Measurements from ENCODE around the gene ABCE1. TPM values are rescaled to one million over a fixed set of nuclear protein-coding genes. Genes with fewer than 3 reads are reported as not detected.

ABCE1 gene
- 32.5 TPM for total RNA-seq
- long read RNA-seq, transcript ABCE1-201 (18 exons, 3,921 nt): major isoform, 49 of 59 reads
- long read RNA-seq, partial matches to known transcripts: 2 of 59 reads
- long read RNA-seq, other reads (novel, unspliced or antisense): 8 of 59 reads

GRCh38 chr4:145097821-145098674 lies at the start of gene ABCE1, which contains the start of gene ANAPC10:
TSS of gene ABCE1 (plus strand) at chr4:145098311. CDS start at chr4:145104413, 6,102 bp downstream.
TSS of gene ANAPC10 (minus strand) at chr4:145098196. CDS start at chr4:145096099, 2,097 bp downstream.
- intact Hi-C loops (cut with DNase I): no loop called here
- DNase-seq (peak; percentile 96), ATAC-seq (ENCODE audit: poor library complexity) (peak; percentile 99)

DNA sequence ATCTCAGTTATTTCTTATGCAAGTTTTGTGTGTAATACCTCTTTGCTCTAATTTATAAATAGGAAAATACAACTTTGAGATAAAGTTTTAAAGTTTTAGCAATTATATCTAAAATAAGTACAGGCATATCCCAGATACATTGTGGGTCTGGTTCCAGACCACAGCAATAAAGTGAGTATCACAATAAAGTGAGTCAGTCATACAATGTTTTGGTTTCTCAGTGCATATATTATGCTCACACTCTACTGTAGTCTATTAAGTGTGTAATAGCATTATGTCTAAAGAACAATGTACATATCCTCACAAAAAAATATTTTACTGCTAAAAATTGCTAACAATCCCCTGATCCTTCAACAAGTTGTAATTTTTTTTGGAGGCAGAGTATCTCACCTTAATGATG lies 49.3 kb upstream of the ABCE1 start:
- no peak for ATAC-seq (ENCODE audit: poor library complexity)
- DNase-seq: no peak
- intact Hi-C loops (cut with DNase I): no loop called here

- ATAC-seq (ENCODE audit: poor library complexity): no peak
- no peak for DNase-seq
- intact Hi-C loops (cut with DNase I): no loop called here
Measured at GRCh38 chr4:145049241-145049640, 48.9 kb upstream of the ABCE1 start.

- ATAC-seq (ENCODE audit: poor library complexity) (no peak), DNase-seq (no peak)
- intact Hi-C loops (cut with DNase I): no loop called here
Measured at GRCh38 chr4:145055533-145056257, 42.4 kb upstream of the ABCE1 start.

DNA sequence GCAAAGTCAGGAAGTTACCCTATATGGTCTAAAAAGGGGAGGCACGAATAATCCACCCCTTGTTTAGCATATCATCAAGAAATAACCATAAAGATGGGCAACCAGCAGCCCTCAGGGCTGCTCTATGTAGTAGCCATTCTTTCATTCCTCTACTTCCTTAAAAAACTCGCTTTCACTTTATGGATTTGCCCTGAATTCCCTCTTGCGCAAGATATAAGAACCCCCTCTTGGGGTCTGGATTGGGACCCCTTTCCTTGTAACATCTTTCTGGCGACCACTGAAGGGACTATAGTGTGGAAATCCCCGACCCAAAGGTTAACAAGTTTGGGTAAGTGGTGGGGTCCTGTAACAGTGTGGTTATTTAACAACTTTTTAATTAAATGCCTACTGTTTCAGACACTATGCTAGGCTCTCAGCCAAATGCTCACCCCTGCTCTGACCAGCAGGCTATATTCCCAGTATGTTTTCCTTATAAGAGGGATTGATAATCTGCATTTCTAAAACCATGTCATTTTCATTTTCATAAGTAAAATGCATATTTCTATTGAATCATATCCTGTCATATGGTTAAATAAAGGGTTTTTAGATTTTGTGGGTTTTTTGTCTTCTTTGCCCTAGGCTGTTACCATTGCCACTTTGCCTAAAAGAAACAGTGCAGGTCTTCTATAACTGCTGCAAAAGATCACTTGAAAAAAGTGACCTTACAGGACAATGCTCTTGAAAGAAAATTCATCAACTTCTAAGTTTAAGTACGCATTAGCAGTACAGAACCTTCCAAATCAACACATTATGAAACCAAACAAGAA lies 41.6 kb upstream of the ABCE1 start:
- DNase-seq (no peak), ATAC-seq (ENCODE audit: poor library complexity) (no peak)
- intact Hi-C loops (cut with DNase I): no loop called here

- DNase-seq (no peak), ATAC-seq (ENCODE audit: poor library complexity) (no peak)
- intact Hi-C loops (cut with DNase I): no loop called here
Measured at GRCh38 chr4:145058256-145058655, 39.9 kb upstream of the ABCE1 start.

DNA sequence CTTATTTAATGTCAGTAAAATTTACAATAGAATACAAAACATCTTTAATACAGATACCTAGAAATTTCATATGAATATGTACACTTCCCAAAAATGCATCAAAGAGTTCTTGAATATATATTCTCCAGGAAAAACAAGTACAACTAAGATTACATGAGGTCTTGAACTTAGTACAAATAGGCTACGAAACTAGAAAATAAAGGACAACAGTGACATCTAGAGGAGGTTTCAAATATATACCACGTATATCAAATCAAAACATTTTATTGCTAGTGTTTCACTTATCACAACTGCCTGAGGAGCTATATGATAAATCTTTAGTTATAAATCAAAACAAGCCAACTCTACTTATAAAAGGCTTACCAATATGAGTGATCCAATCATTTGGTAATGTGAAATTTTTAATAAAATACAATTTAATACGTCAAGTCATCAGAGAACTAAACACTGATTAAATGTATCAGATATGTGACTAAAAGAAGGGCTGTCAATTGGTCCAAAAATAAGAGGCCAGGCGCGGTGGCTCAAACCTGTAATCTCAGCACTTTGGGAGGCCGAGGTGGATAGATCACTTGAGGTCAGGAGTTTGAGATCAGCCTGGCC lies 36.7 kb upstream of the ABCE1 start:
- intact Hi-C loops (cut with DNase I): no loop called here

DNA sequence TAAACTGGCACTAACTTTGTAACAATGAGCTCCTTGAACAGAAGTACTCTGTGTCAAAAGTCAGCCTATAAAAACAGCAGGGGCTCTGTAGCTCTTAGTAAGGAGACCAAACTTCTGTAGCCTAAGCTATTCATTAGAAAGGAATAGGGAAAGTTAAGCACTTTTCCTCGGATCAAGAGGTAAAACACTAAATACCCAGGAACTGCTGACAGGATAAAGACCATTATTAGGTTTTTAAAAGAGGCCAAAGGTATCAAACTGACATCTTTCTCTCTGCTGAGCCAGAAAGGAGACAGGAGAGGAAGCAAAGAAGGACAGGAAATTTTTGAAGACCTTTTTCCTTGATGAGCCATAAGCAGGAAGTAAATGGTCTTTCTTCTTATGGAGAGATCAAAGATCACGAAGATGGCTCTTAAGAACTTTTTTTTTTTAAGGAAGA lies 32.0 kb upstream of the ABCE1 start:
- ATAC-seq (ENCODE audit: poor library complexity): no peak
- intact Hi-C loops (cut with DNase I): loop anchor here (5.0 kb wide), 1 partner anchor 889 kb away; no protein-coding TSS in a partner anchor
- DNase-seq: no peak

More for the DNA sequence above, 36.7 kb upstream of the ABCE1 start:
- peak; percentile 71 for ATAC-seq (ENCODE audit: poor library complexity)
- DNase-seq: no peak

- no peak for DNase-seq
- intact Hi-C loops (cut with DNase I): loop anchor here (5.0 kb wide), 1 partner anchor 892 kb away; no protein-coding TSS in a partner anchor
- ATAC-seq (ENCODE audit: poor library complexity): no peak
Measured at GRCh38 chr4:145069361-145069760, 28.8 kb upstream of the ABCE1 start.

DNA sequence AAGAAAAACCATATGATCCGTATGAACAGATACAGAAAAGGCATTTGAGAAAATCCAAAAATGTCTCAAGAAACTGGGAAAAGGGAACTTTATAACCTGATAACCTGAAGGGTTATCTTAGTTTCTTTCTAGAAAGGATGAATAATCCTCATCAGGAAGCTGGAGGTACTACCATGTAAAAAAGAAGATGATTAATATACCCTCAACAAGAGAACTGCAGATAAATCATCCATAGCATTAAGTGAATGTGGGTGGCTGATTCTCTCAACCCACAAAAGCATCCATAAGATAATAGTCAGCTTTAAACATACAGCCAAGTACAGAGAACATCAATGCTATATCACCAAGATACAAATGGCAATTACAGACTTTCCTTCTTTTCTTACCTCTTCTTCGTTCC lies 26.6 kb upstream of the ABCE1 start:
- ATAC-seq (ENCODE audit: poor library complexity) (no peak), DNase-seq (no peak)
- intact Hi-C loops (cut with DNase I): no loop called here

- intact Hi-C loops (cut with DNase I): no loop called here
- DNase-seq: no peak
- ATAC-seq (ENCODE audit: poor library complexity): no peak
Measured at GRCh38 chr4:145075742-145076468, 22.2 kb upstream of the ABCE1 start.

- ATAC-seq (ENCODE audit: poor library complexity) (no peak), DNase-seq (no peak)
- intact Hi-C loops (cut with DNase I): no loop called here
Measured at GRCh38 chr4:145076469-145076855, 21.6 kb upstream of the ABCE1 start.

DNA sequence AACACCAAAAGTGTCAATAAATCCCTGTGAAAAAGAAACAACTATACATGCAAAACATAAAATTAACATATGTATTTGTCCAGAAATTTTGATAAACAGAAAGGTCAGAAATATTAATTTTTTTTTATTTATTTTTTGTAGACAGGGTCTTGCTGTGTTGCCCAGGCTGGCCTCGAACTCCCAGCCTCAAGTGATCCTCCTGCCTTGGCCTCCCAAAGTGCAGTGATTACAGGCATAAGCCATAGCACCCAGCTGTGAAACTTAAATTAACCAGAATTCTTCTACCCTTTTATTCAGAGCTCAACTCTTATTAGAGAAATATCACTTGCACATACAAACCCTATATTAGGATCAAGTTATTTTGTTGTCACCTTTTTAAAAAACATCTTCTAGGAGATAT lies 16.4 kb upstream of the ABCE1 start:
- DNase-seq (no peak), ATAC-seq (ENCODE audit: poor library complexity) (no peak)
- intact Hi-C loops (cut with DNase I): no loop called here

DNA sequence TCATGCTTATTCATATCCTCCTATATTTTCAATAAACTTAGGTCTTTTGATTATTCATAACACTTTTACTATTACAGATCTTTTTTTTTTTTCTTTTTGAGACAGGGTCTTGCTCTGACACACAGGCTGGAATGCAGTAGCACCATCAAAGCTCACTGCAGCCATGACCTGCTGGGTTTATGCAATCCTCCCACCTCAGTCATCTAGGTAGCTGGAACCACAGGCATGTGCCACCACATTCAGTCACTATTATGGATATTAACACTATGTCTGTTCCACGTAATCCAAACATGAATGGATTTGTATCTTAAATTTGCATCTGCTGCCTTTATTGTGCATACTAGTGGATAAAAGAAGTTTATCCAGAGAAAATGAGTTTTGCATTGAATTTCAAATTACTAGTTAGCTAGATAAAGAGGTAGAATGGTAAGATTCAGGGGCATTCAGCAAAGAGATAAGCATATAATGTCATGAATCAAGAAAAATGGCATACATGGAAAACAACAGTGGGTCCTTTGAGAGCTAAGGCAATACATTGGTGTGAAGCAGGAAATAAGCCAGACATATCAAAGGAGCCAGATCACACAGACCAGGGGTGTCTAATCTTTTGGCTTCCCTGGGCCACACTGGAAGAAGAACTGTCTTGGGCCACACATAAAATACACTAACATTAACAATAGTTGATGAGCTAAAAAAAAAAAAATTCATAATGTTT lies 14.1 kb upstream of the ABCE1 start:
- ATAC-seq (ENCODE audit: poor library complexity) (no peak), DNase-seq (no peak)
- intact Hi-C loops (cut with DNase I): no loop called here

DNA sequence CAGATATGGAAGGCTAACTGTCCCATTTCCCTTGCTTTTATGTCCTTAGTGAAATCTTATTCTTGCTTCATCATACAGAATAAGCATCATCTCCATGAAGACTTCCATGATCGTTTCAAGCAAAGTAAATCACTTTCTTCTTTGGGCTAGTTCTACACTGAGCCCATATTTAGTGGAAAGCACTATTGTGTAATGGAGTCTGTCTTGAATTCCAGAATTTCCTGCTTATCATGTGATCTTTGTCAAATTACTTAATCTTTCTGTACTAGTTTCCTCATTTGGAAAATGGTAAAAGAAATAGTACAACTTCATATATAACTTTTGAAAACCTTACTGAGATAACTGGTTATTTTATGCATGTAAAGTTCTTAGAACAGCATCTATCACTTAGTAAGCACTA lies 7.7 kb upstream of the ABCE1 start:
- ATAC-seq (ENCODE audit: poor library complexity) (no peak), DNase-seq (no peak)
- intact Hi-C loops (cut with DNase I): no loop called here

DNA sequence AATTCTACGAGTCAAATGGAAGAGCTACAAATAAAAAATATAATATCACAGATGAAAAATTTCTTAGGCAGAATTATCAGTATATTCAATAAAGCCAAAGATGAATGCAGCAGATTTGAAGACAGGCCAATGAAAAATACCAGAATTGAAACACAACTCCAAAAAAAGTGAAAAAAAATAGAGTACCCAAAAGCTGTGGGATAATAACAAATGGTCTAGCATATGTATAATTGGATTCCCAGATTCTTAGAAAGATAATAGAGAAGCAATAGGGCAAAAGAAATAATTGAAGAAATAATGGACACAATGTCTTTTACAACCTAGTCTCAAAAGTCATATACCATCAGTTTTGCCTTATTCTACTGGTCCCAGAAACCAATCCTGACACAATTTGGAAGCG lies 4.5 kb upstream of the ABCE1 start:
- ATAC-seq (ENCODE audit: poor library complexity) (no peak), DNase-seq (no peak)
- intact Hi-C loops (cut with DNase I): no loop called here

GRCh38 chr4:145097331-145097820 lies 735 bp upstream of the ABCE1 start:
- intact Hi-C loops (cut with DNase I): no loop called here
- DNase-seq: no peak
- ATAC-seq (ENCODE audit: poor library complexity): no peak

Data from Right ventricle myocardium superior (tissue), 1 donor.